Right lobe of liver (tissue), 6 donors: ENCODE measurements around the gene CYP27B1. TPM values are rescaled to one million over a fixed set of nuclear protein-coding genes. Genes with fewer than 3 reads are reported as not detected.
A peak's percentile ranks its signal among the peaks of the same experiment; 100 is the strongest.

ENCODE experiments used
- ATAC-seq, 4 donors: fragments of 200-7000 bp; cut with Tn5 transposase; one replicate each; pipeline ENCODE4 v1.9.1; 2020; ENCODE audit warnings: mild to moderate bottlenecking in 4 of 4, moderate library complexity in 4 of 4
- DNase-seq, 3 donors: peaks; one replicate each; pipeline ENCODE4 v3.0.0-alpha.2; 2020
- H3K27ac ChIP-seq, 3 donors: fragments of 200-600 bp; one replicate each; pipeline ENCODE4 v1.8.0; 2022
- H3K27me3 ChIP-seq, 2 donors: fragments of 200-600 bp; one replicate each; pipeline ENCODE4 v1.8.0; 2022
- H3K36me3 ChIP-seq, 4 donors: fragments of 200-600 bp; sonication (generic) in 1 of 4; one replicate each; pipeline versions ENCODE4 v1.5.1 to v1.8.0; 2017 to 2022; ENCODE audit warnings: control low read depth in 1 of 4
- H3K4me1 ChIP-seq, 4 donors: fragments of 200-600 bp; sonication (generic) in 1 of 4; one replicate each; pipeline versions ENCODE4 v1.5.1 to v1.8.0; 2017 to 2022; ENCODE audit warnings: control low read depth in 1 of 4
- H3K4me3 ChIP-seq, 3 donors: fragments of 200-600 bp; one replicate each; pipeline ENCODE4 v1.8.0; 2022
- H3K9me3 ChIP-seq, 4 donors: fragments of 200-600 bp; sonication (generic) in 1 of 4; one replicate each; pipeline versions ENCODE4 v1.5.1 to v1.8.0; 2017 to 2022; ENCODE audit warnings: control low read depth in 1 of 4
- CTCF ChIP-seq, 4 donors: fragments of 200-600 bp in 3 of 4; fragments of 450-650 bp in 1 of 4; IDR thresholded peaks; one replicate each; pipeline versions ENCODE4 v1.5.1 to v1.8.0; 2016 to 2022; ENCODE audit warnings: antibody characterized with exemption in 4 of 4, mild to moderate bottlenecking in 2 of 4
- POLR2A ChIP-seq: fragments of 450-650 bp; IDR thresholded peaks from one replicate; pipeline ENCODE4 v1.6.1; 2017; ENCODE audit warnings: antibody characterized with exemption, mild to moderate bottlenecking
- WGBS: methylation state at CpG from one replicate; pipeline ENCODE4 v1.1.6; 2018; ENCODE audit warnings: low coverage, low lambda C conversion rate; ENCODE audit not compliant: insufficient coverage; ENCODE audit errors: missing lambda C conversion rate; 5-methylcytosine and 5-hydroxymethylcytosine counted together
- intact Hi-C, 2 donors: fragments of 100-400 bp; cut with DNase I; formaldehyde crosslinking; loops; one replicate each; pipeline versions ENCODE4 v1.11.2 to v1.14.1; 2022
- total RNA-seq, 6 experiments: library from RNA; depleted of rRNA in 2 of 6; stranded (reverse); fragments of >200 nt in 2 of 6; fragmentation: NEBNext Ultra II Directional in 3 of 6; extraction: Animal tissue kit (Norgen Biotek cat#: 25700) in 3 of 6; gene quantifications; one replicate each; pipeline versions ENCODE4 v1.1.0 to v1.2.4, GENCODE V29; 2016 to 2023
- donor health status: DM: no; HTN: yes; CAD: no.
- donor health status: DM: no; HTN: no; CAD: no.
- donor health status: DM: no; HTN: no; CAD: no.
- donor health status: DM: no; HTN: yes; CAD: no.
- donor health status: DM: no; HTN: yes; CAD: no.

Gene CYP27B1
- total RNA-seq, 6 experiments from 2014 or later: 0.25 to 1.4 (median 0.81) TPM

GRCh38 chr12:57764662-57765002, 2.2 kb downstream of the CYP27B1 start:
- H3K4me3 ChIP-seq: peak overlapping the region in 1 of 3 donors; percentile 35
- peaks cover 0 to 16% (median 0%) of the 10 kb centered on the region in 4 donors for H3K4me1 ChIP-seq
- H3K36me3 ChIP-seq: no peaks in the 10 kb centered on the region
- H3K9me3 ChIP-seq: no peaks in the 10 kb centered on the region
- WGBS: 28% methylated on average over 3 of the region's 17 CpGs
- DNase-seq (no peak), ATAC-seq (peak in 3 of 4 donors; percentile 10 to 17 (median 13))
- no peak overlapping the region for H3K27ac ChIP-seq
- TF ChIP-seq POLR2A: no peak
- no peak for TF ChIP-seq CTCF (IDR thresholded peaks at IDR 0.05)
- intact Hi-C loops: no loop called here
- H3K27me3 ChIP-seq: peaks cover 4 to 9% of the 10 kb centered on the region in 2 donors

- H3K9me3 ChIP-seq: no peaks in the 10 kb centered on the region
- no peak overlapping the region for H3K27ac ChIP-seq
- ATAC-seq (no peak), DNase-seq (no peak)
- WGBS: 80% methylated on average over 4 of the region's 6 CpGs
- intact Hi-C loops: no loop called here
- no peak overlapping the region for H3K4me3 ChIP-seq
- TF ChIP-seq POLR2A (no peak), CTCF (IDR thresholded peaks at IDR 0.05) (no peak)
- H3K36me3 ChIP-seq: no peaks in the 10 kb centered on the region
- H3K4me1 ChIP-seq: peaks cover 0 to 16% (median 0%) of the 10 kb centered on the region in 4 donors
- peaks cover 4 to 9% of the 10 kb centered on the region in 2 donors for H3K27me3 ChIP-seq
These were observed 2.8 kb downstream of the CYP27B1 start for GRCh38 chr12:57763881-57764661.

GRCh38 chr12:57762463-57762862, 4.4 kb downstream of the CYP27B1 start:
- 83% methylated on average over 2 of the region's 2 CpGs for WGBS
- ATAC-seq: no peak
- Histone ChIP-seq H3K9me3 (no peaks in the 10 kb centered on the region), H3K4me1 (peaks cover 0 to 16% (median 0%) of the 10 kb centered on the region in 4 donors), H3K27me3 (peaks cover 4 to 9% of the 10 kb centered on the region in 2 donors), H3K27ac (no peak overlapping the region), H3K36me3 (no peaks in the 10 kb centered on the region), H3K4me3 (no peak overlapping the region)
- TF ChIP-seq POLR2A: no peak
- no peak for DNase-seq
- intact Hi-C loops: no loop called here

GRCh38 chr12:57761391-57761998, 5.4 kb downstream of the CYP27B1 start:
- no peaks in the 10 kb centered on the region for H3K36me3 ChIP-seq
- H3K27ac ChIP-seq: no peak overlapping the region
- DNase-seq (no peak), ATAC-seq (no peak)
- 75% methylated on average over 4 of the region's 4 CpGs for WGBS
- no peak for TF ChIP-seq POLR2A
- no peak for TF ChIP-seq CTCF (IDR thresholded peaks at IDR 0.05)
- H3K4me1 ChIP-seq: peaks cover 0 to 19% (median 0%) of the 10 kb centered on the region in 4 donors
- intact Hi-C loops: no loop called here
- no peak overlapping the region for H3K4me3 ChIP-seq
- H3K27me3 ChIP-seq: peaks cover 4 to 9% of the 10 kb centered on the region in 2 donors
- no peaks in the 10 kb centered on the region for H3K9me3 ChIP-seq

- Histone ChIP-seq H3K4me3 (no peak overlapping the region), H3K27me3 (peaks cover 4 to 9% of the 10 kb centered on the region in 2 donors), H3K27ac (no peak overlapping the region), H3K36me3 (no peaks in the 10 kb centered on the region), H3K9me3 (no peaks in the 10 kb centered on the region), H3K4me1 (peaks cover 0 to 18% (median 0%) of the 10 kb centered on the region in 4 donors)
- WGBS: 89% methylated on average over 3 of the region's 3 CpGs
- ATAC-seq (no peak), DNase-seq (no peak)
- intact Hi-C loops: no loop called here
- TF ChIP-seq CTCF (IDR thresholded peaks at IDR 0.05) (no peak), POLR2A (no peak)
These were observed 6.4 kb downstream of the CYP27B1 start for GRCh38 chr12:57760347-57760982.
